SK-N-SH treated with all-trans-retinoic acid at 6 μM for 48 hours (cell line): ENCODE measurements around the gene DDX39A.

ENCODE experiments used
- ATAC-seq: fragments of 200-7000 bp; cut with Tn5 transposase; 3 replicates; pipeline ENCODE4 v1.9.1; 2020; ENCODE audit warnings: mild to moderate bottlenecking, moderate library complexity
- ARNTL ChIP-seq: fragments of 450-650 bp; formaldehyde crosslinking; IDR thresholded peaks from 2 replicates; pipeline ENCODE4 v1.5.0; 2020; ENCODE audit warnings: low read depth, mild to moderate bottlenecking, moderate library complexity, borderline replicate concordance
- CSDC2 ChIP-seq: fragments of 250-450 bp; sonication (Bioruptor Pico); IDR thresholded peaks from 2 replicates; pipeline ENCODE4 v1.5.0; 2020; ENCODE audit warnings: mild to moderate bottlenecking, moderate library complexity
- CSRNP3 ChIP-seq: fragments of 250-450 bp; sonication (Bioruptor Pico); IDR thresholded peaks from 2 replicates; pipeline ENCODE4 v1.5.1; 2021; ENCODE audit warnings: mild to moderate bottlenecking, moderate library complexity
- ESRRG ChIP-seq: fragments of 250-450 bp; sonication (Bioruptor Pico); IDR thresholded peaks from 2 replicates; pipeline ENCODE4 v1.6.1; 2021; ENCODE audit warnings: mild to moderate bottlenecking
- GLIS3 ChIP-seq: fragments of 250-450 bp; sonication (Bioruptor Pico); IDR thresholded peaks from 2 replicates; pipeline ENCODE4 v1.5.0; 2020; ENCODE audit warnings: mild to moderate bottlenecking, moderate library complexity
- ISL1 ChIP-seq: fragments of 250-450 bp; sonication (Bioruptor Pico); IDR thresholded peaks from 2 replicates; pipeline ENCODE4 v2.1.2; 2022; ENCODE audit warnings: mild to moderate bottlenecking, moderate library complexity
- OSR1 ChIP-seq: fragments of 250-450 bp; sonication (Bioruptor Pico); IDR thresholded peaks from 2 replicates; pipeline ENCODE4 v1.8.0; 2022; ENCODE audit warnings: moderate library complexity, mild to moderate bottlenecking, inconsistent platforms
- PATZ1 ChIP-seq: fragments of 250-450 bp; sonication (Bioruptor Pico); IDR thresholded peaks from 2 replicates; pipeline ENCODE4 v1.8.0; 2020; ENCODE audit warnings: mild to moderate bottlenecking, moderate library complexity, borderline replicate concordance
- PPARA ChIP-seq: fragments of 250-450 bp; sonication (Bioruptor Pico); IDR thresholded peaks from 2 replicates; pipeline ENCODE4 v1.5.0; 2020; ENCODE audit warnings: mild to moderate bottlenecking, borderline replicate concordance
- RARB ChIP-seq: fragments of 250-450 bp; sonication (Bioruptor Pico); IDR thresholded peaks from 2 replicates; pipeline ENCODE4 v1.8.0; 2021; ENCODE audit warnings: mild to moderate bottlenecking, moderate library complexity
- SNAI2 ChIP-seq: fragments of 250-450 bp; sonication (Bioruptor Pico); IDR thresholded peaks from 2 replicates; pipeline ENCODE4 v1.5.0; 2020; ENCODE audit warnings: mild to moderate bottlenecking, moderate library complexity
- TCF4 ChIP-seq: fragments of 250-450 bp; sonication (Bioruptor Pico); IDR thresholded peaks from 2 replicates; pipeline ENCODE4 v1.8.0; 2021; ENCODE audit warnings: mild to moderate bottlenecking, moderate library complexity, borderline replicate concordance
- TOX ChIP-seq: fragments of 250-450 bp; sonication (Bioruptor Pico); IDR thresholded peaks from 2 replicates; pipeline ENCODE4 v1.8.0; 2021; ENCODE audit warnings: mild to moderate bottlenecking, moderate library complexity, borderline replicate concordance
- ZC3H10 ChIP-seq: fragments of 250-450 bp; sonication (Bioruptor Pico); IDR thresholded peaks from 2 replicates; pipeline ENCODE4 v1.5.1; 2021; ENCODE audit warnings: mild to moderate bottlenecking, moderate library complexity
- ZFP3 ChIP-seq: fragments of 250-450 bp; sonication (Bioruptor Pico); IDR thresholded peaks from 2 replicates; pipeline ENCODE4 v1.5.0; 2020; ENCODE audit warnings: mild to moderate bottlenecking, moderate library complexity
- ZFP30 ChIP-seq: fragments of 450-650 bp; formaldehyde crosslinking; IDR thresholded peaks from 2 replicates; pipeline ENCODE4 v1.5.0; 2022; ENCODE audit warnings: mild to moderate bottlenecking, moderate library complexity
- ZNF565 ChIP-seq: fragments of 450-650 bp; formaldehyde crosslinking; conservative IDR thresholded peaks from 2 replicates; pipeline ENCODE4 v1.5.0; 2020; ENCODE audit warnings: low read depth, mild to moderate bottlenecking, moderate library complexity
- ZNF70 ChIP-seq: fragments of 450-650 bp; formaldehyde crosslinking; IDR thresholded peaks from 2 replicates; pipeline ENCODE4 v1.5.0; 2020; ENCODE audit warnings: mild to moderate bottlenecking, moderate library complexity
- ZNF8 ChIP-seq: fragments of 450-650 bp; formaldehyde crosslinking; IDR thresholded peaks from 2 replicates; pipeline ENCODE4 v1.5.0; 2020; ENCODE audit warnings: mild to moderate bottlenecking, moderate library complexity
- TF ChIP-seq, protein P1 (sequence below): fragments of 250-450 bp; sonication (Bioruptor Pico); IDR thresholded peaks from 2 replicates; pipeline ENCODE4 v1.5.1; 2020; ENCODE audit warnings: low read depth, mild to moderate bottlenecking, moderate library complexity
- TF ChIP-seq, protein P2 (sequence below): fragments of 250-450 bp; sonication (Bioruptor Pico); IDR thresholded peaks from 2 replicates; pipeline ENCODE4 v1.5.0; 2020; ENCODE audit warnings: mild to moderate bottlenecking, moderate library complexity
- TF ChIP-seq, protein P3 (sequence below): fragments of 250-450 bp; sonication (Bioruptor Pico); IDR thresholded peaks from 2 replicates; pipeline ENCODE4 v1.8.0; 2021; ENCODE audit warnings: low read depth, mild to moderate bottlenecking, moderate library complexity, borderline replicate concordance

DDX39A gene

GRCh38 chr19:14437578-14438140 is 18.5 kb upstream of the DDX39A start:
- TF ChIP-seq OSR1 (CRISPR knock-in tag) (no peak), SNAI2 (no peak), CSRNP3 (CRISPR knock-in tag) (no peak), ZNF70 (CRISPR knock-in tag) (no peak), ZFP30 (CRISPR knock-in tag) (no peak), ARNTL (CRISPR knock-in tag) (no peak), PPARA (CRISPR knock-in tag) (no peak), TCF4 (CRISPR knock-in tag) (no peak), ZNF8 (CRISPR knock-in tag) (no peak), ZFP3 (CRISPR knock-in tag) (no peak), ISL1 (no peak), RARB (CRISPR knock-in tag) (no peak), PATZ1 (CRISPR knock-in tag) (no peak), TOX (CRISPR knock-in tag) (no peak), ESRRG (no peak), GLIS3 (CRISPR knock-in tag) (no peak), ZNF565 (CRISPR knock-in tag) (no peak)
- TF ChIP-seq, protein P1, sequence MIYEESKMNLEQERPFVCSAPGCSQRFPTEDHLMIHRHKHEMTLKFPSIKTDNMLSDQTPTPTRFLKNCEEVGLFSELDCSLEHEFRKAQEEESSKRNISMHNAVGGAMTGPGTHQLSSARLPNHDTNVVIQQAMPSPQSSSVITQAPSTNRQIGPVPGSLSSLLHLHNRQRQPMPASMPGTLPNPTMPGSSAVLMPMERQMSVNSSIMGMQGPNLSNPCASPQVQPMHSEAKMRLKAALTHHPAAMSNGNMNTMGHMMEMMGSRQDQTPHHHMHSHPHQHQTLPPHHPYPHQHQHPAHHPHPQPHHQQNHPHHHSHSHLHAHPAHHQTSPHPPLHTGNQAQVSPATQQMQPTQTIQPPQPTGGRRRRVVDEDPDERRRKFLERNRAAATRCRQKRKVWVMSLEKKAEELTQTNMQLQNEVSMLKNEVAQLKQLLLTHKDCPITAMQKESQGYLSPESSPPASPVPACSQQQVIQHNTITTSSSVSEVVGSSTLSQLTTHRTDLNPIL (CRISPR knock-in tag), result no peak
- TF ChIP-seq, protein P2, sequence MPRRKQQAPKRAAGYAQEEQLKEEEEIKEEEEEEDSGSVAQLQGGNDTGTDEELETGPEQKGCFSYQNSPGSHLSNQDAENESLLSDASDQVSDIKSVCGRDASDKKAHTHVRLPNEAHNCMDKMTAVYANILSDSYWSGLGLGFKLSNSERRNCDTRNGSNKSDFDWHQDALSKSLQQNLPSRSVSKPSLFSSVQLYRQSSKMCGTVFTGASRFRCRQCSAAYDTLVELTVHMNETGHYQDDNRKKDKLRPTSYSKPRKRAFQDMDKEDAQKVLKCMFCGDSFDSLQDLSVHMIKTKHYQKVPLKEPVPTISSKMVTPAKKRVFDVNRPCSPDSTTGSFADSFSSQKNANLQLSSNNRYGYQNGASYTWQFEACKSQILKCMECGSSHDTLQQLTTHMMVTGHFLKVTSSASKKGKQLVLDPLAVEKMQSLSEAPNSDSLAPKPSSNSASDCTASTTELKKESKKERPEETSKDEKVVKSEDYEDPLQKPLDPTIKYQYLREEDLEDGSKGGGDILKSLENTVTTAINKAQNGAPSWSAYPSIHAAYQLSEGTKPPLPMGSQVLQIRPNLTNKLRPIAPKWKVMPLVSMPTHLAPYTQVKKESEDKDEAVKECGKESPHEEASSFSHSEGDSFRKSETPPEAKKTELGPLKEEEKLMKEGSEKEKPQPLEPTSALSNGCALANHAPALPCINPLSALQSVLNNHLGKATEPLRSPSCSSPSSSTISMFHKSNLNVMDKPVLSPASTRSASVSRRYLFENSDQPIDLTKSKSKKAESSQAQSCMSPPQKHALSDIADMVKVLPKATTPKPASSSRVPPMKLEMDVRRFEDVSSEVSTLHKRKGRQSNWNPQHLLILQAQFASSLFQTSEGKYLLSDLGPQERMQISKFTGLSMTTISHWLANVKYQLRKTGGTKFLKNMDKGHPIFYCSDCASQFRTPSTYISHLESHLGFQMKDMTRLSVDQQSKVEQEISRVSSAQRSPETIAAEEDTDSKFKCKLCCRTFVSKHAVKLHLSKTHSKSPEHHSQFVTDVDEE (CRISPR knock-in tag), result no peak
- TF ChIP-seq, protein P3, sequence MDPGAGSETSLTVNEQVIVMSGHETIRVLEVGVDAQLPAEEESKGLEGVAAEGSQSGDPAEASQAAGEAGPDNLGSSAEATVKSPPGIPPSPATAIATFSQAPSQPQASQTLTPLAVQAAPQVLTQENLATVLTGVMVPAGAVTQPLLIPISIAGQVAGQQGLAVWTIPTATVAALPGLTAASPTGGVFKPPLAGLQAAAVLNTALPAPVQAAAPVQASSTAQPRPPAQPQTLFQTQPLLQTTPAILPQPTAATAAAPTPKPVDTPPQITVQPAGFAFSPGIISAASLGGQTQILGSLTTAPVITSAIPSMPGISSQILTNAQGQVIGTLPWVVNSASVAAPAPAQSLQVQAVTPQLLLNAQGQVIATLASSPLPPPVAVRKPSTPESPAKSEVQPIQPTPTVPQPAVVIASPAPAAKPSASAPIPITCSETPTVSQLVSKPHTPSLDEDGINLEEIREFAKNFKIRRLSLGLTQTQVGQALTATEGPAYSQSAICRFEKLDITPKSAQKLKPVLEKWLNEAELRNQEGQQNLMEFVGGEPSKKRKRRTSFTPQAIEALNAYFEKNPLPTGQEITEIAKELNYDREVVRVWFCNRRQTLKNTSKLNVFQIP, result no peak
- no peak for ATAC-seq

DNA sequence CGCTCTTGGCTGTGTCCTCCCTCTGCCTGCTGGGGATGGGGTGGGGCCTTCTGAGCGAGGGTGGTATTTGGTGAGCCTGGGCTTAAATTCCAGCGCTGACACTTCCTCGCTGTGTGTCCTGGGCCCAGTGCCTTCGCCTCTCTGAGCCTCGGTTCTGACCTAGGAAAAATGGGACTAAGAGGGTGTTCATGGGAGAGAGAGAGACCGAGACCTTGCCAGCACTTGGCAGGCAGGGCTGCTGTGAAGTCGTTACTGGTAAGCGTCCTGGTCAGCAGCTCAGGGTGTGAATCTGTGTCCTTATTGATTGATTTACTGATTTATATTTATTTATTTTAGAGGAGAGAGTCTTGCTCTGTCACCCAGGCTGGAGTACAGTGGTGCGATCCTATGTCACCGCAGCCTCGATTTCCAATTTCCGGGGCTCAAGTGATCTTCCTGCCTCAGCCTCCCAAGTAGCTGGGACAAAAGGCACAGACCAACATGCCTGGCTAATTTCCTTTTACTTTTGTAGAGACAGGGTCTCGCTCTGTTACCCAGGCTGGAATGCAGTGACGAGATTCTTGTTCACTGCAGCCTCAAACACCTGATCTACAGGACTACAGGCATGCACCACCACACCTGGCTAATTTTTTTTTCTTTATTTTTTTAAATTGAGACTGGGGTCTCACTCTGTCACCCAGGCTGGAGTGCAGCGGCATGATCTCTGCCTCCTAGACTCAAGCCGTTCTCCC is 16.3 kb upstream of the DDX39A start:
- no peak for TF ChIP-seq TCF4 (CRISPR knock-in tag)
- no peak for TF ChIP-seq ZFP30 (CRISPR knock-in tag)
- TF ChIP-seq ARNTL (CRISPR knock-in tag), result no peak
- no peak for TF ChIP-seq RARB (CRISPR knock-in tag)
- TF ChIP-seq PPARA (CRISPR knock-in tag), result no peak
- TF ChIP-seq ZC3H10, result no peak
- TF ChIP-seq PATZ1 (CRISPR knock-in tag), result no peak
- TF ChIP-seq GLIS3 (CRISPR knock-in tag), result no peak; the same call in 1 of the 2 replicates
- TF ChIP-seq CSDC2 (CRISPR knock-in tag), result no peak
- TF ChIP-seq, protein P2 (CRISPR knock-in tag), result no peak
- TF ChIP-seq TOX (CRISPR knock-in tag), result no peak
- no peak for TF ChIP-seq ZNF565 (CRISPR knock-in tag)
- TF ChIP-seq SNAI2, result no peak
- TF ChIP-seq, protein P3, result no peak
- ATAC-seq, result no peak
